ENCODE results near the gene CEP57L1.
A peak's percentile ranks its signal among the peaks of the same experiment; 100 is the strongest.

CEP57L1 gene

GRCh38 chr6:109172101-109172746, 76.9 kb downstream of the CEP57L1 start:
- 100% methylated on average over 2 of the region's 2 CpGs for WGBS (ENCODE audit: insufficient coverage)
- H3K36me3 ChIP-seq (ENCODE audit: control insufficient read depth in 4 of 4, insufficient read depth in 4 of 4, low read length in 3 of 4), result no peaks in the 10 kb centered on the region
- H3K27me3 ChIP-seq (replicated peaks in 2 of 5; ENCODE audit: control insufficient read depth in 4 of 5, insufficient read depth in 5 of 5, low read length in 4 of 5), result no peaks in the 10 kb centered on the region
- ChIA-PET POLR2A (no interaction called here), CTCF (interaction anchor here (0.8 to 1.1 kb wide), 3 partner anchors 9 to 211 kb away, joined by 3 read pairs; partner anchors contain the start of gene CD164)
- no peaks in the 10 kb centered on the region for H3K4me1 ChIP-seq (ENCODE audit: control extremely low read depth in 1 of 4, control insufficient read depth in 4 of 4, insufficient read depth in 4 of 4, low read length in 3 of 4)
- H3K9me3 ChIP-seq (ENCODE audit: control extremely low read depth in 1 of 5, control insufficient read depth in 4 of 5, insufficient read depth in 2 of 5, low read depth in 1 of 5, low read length in 4 of 5), result no peaks in the 10 kb centered on the region
- no peak overlapping the region for H3K27ac ChIP-seq (ENCODE audit: insufficient read depth in 1 of 2, low read depth in 1 of 2, low read length in 2 of 2, poor library complexity in 1 of 2, severe bottlenecking in 2 of 2)
- no peak overlapping the region for H3K4me3 ChIP-seq (ENCODE audit: control insufficient read depth in 1 of 7, extremely low read depth in 1 of 7, insufficient read depth in 4 of 7, low read depth in 2 of 7, low read length in 6 of 7)
- no peak for DNase-seq

- no CpG with 5 or more reads among the region's 2 CpGs for WGBS (ENCODE audit: insufficient coverage)
- ChIA-PET CTCF (interaction anchor here (1.5 kb wide), 1 partner anchor 9 kb away, joined by 4 read pairs; no protein-coding TSS in a partner anchor), POLR2A (no interaction called here)
- H3K4me1 ChIP-seq (ENCODE audit: control extremely low read depth in 1 of 4, control insufficient read depth in 4 of 4, insufficient read depth in 4 of 4, low read length in 3 of 4), result no peaks in the 10 kb centered on the region
- no peaks in the 10 kb centered on the region for H3K9me3 ChIP-seq (ENCODE audit: control extremely low read depth in 1 of 5, control insufficient read depth in 4 of 5, insufficient read depth in 2 of 5, low read depth in 1 of 5, low read length in 4 of 5)
- H3K36me3 ChIP-seq (ENCODE audit: control insufficient read depth in 4 of 4, insufficient read depth in 4 of 4, low read length in 3 of 4), result no peaks in the 10 kb centered on the region
- no peak overlapping the region for H3K4me3 ChIP-seq (ENCODE audit: control insufficient read depth in 1 of 7, extremely low read depth in 1 of 7, insufficient read depth in 4 of 7, low read depth in 2 of 7, low read length in 6 of 7)
- H3K27me3 ChIP-seq (replicated peaks in 2 of 5; ENCODE audit: control insufficient read depth in 4 of 5, insufficient read depth in 5 of 5, low read length in 4 of 5), result no peaks in the 10 kb centered on the region
- H3K27ac ChIP-seq (ENCODE audit: insufficient read depth in 1 of 2, low read depth in 1 of 2, low read length in 2 of 2, poor library complexity in 1 of 2, severe bottlenecking in 2 of 2), result no peak overlapping the region
- no peak for DNase-seq
Measured at GRCh38 chr6:109174916-109175315, 79.6 kb downstream of the CEP57L1 start.

- H3K4me3 ChIP-seq (ENCODE audit: control insufficient read depth in 1 of 7, extremely low read depth in 1 of 7, insufficient read depth in 4 of 7, low read depth in 2 of 7, low read length in 6 of 7), result no peak overlapping the region
- no peaks in the 10 kb centered on the region for H3K36me3 ChIP-seq (ENCODE audit: control insufficient read depth in 4 of 4, insufficient read depth in 4 of 4, low read length in 3 of 4)
- H3K4me1 ChIP-seq (ENCODE audit: control extremely low read depth in 1 of 4, control insufficient read depth in 4 of 4, insufficient read depth in 4 of 4, low read length in 3 of 4), result peaks cover 4 to 10% (median 6%) of the 10 kb centered on the region in 4 experiments
- ChIA-PET CTCF (interaction anchor here (6.4 kb wide), 1 partner anchor 205 kb away, joined by 47 read pairs; the partner anchor contains the start of gene CD164), POLR2A (no interaction called here)
- no CpG with 5 or more reads among the region's 1 CpG for WGBS (ENCODE audit: insufficient coverage)
- no peaks in the 10 kb centered on the region for H3K27me3 ChIP-seq (replicated peaks in 2 of 5; ENCODE audit: control insufficient read depth in 4 of 5, insufficient read depth in 5 of 5, low read length in 4 of 5)
- DNase-seq, result no peak
- no peaks in the 10 kb centered on the region for H3K9me3 ChIP-seq (ENCODE audit: control extremely low read depth in 1 of 5, control insufficient read depth in 4 of 5, insufficient read depth in 2 of 5, low read depth in 1 of 5, low read length in 4 of 5)
- no peak overlapping the region for H3K27ac ChIP-seq (ENCODE audit: insufficient read depth in 1 of 2, low read depth in 1 of 2, low read length in 2 of 2, poor library complexity in 1 of 2, severe bottlenecking in 2 of 2)
Measured at GRCh38 chr6:109178921-109179320, 83.6 kb downstream of the CEP57L1 start.

GRCh38 chr6:109179507-109179906, 84.2 kb downstream of the CEP57L1 start:
- POLR2A ChIA-PET, result no interaction called here
- no peaks in the 10 kb centered on the region for H3K27me3 ChIP-seq (replicated peaks in 2 of 5; ENCODE audit: control insufficient read depth in 4 of 5, insufficient read depth in 5 of 5, low read length in 4 of 5)
- no peak for DNase-seq
- peaks cover 4 to 13% (median 7%) of the 10 kb centered on the region in 4 experiments for H3K4me1 ChIP-seq (ENCODE audit: control extremely low read depth in 1 of 4, control insufficient read depth in 4 of 4, insufficient read depth in 4 of 4, low read length in 3 of 4)
- no peaks in the 10 kb centered on the region for H3K36me3 ChIP-seq (ENCODE audit: control insufficient read depth in 4 of 4, insufficient read depth in 4 of 4, low read length in 3 of 4)
- H3K9me3 ChIP-seq (ENCODE audit: control extremely low read depth in 1 of 5, control insufficient read depth in 4 of 5, insufficient read depth in 2 of 5, low read depth in 1 of 5, low read length in 4 of 5), result no peaks in the 10 kb centered on the region
- H3K27ac ChIP-seq (ENCODE audit: insufficient read depth in 1 of 2, low read depth in 1 of 2, low read length in 2 of 2, poor library complexity in 1 of 2, severe bottlenecking in 2 of 2), result no peak overlapping the region
- CTCF ChIA-PET, result interaction anchor here (6.4 kb wide), 1 partner anchor 205 kb away, joined by 47 read pairs; the partner anchor contains the start of gene CD164
- H3K4me3 ChIP-seq (ENCODE audit: control insufficient read depth in 1 of 7, extremely low read depth in 1 of 7, insufficient read depth in 4 of 7, low read depth in 2 of 7, low read length in 6 of 7), result no peak overlapping the region
- no CpG with 5 or more reads among the region's 1 CpG for WGBS (ENCODE audit: insufficient coverage)

GRCh38 chr6:109182578-109182977, 87.3 kb downstream of the CEP57L1 start:
- Histone ChIP-seq H3K4me1 (ENCODE audit: control extremely low read depth in 1 of 4, control insufficient read depth in 4 of 4, insufficient read depth in 4 of 4, low read length in 3 of 4) (peaks cover 13 to 42% (median 22%) of the 10 kb centered on the region in 4 experiments), H3K27me3 (replicated peaks in 2 of 5; ENCODE audit: control insufficient read depth in 4 of 5, insufficient read depth in 5 of 5, low read length in 4 of 5) (no peaks in the 10 kb centered on the region), H3K36me3 (ENCODE audit: control insufficient read depth in 4 of 4, insufficient read depth in 4 of 4, low read length in 3 of 4) (no peaks in the 10 kb centered on the region), H3K9me3 (ENCODE audit: control extremely low read depth in 1 of 5, control insufficient read depth in 4 of 5, insufficient read depth in 2 of 5, low read depth in 1 of 5, low read length in 4 of 5) (no peaks in the 10 kb centered on the region), H3K4me3 (ENCODE audit: control insufficient read depth in 1 of 7, extremely low read depth in 1 of 7, insufficient read depth in 4 of 7, low read depth in 2 of 7, low read length in 6 of 7) (no peak overlapping the region), H3K27ac (ENCODE audit: insufficient read depth in 1 of 2, low read depth in 1 of 2, low read length in 2 of 2, poor library complexity in 1 of 2, severe bottlenecking in 2 of 2) (no peak overlapping the region)
- CTCF ChIA-PET, result interaction anchor here (0.7 to 6.4 kb wide), 28 partner anchors 12 to 612 kb away, joined by 3 to 47 read pairs (median 3); partner anchors contain the start of genes CD164, PPIL6 and SMPD2
- POLR2A ChIA-PET, result interaction anchor here (0.6 kb wide), 2 partner anchors 43 to 235 kb away, joined by 3 read pairs; no protein-coding TSS in a partner anchor
- no peak for DNase-seq
- WGBS (ENCODE audit: insufficient coverage), result 93% methylated on average over 2 of the region's 2 CpGs

- H3K27me3 ChIP-seq (replicated peaks in 2 of 5; ENCODE audit: control insufficient read depth in 4 of 5, insufficient read depth in 5 of 5, low read length in 4 of 5), result no peaks in the 10 kb centered on the region
- POLR2A ChIA-PET, result interaction anchor here (0.6 kb wide), 1 partner anchor 44 kb away, joined by 3 read pairs; no protein-coding TSS in a partner anchor
Measured at GRCh38 chr6:109183109-109183650, 87.9 kb downstream of the CEP57L1 start.

GRCh38 chr6:109184638-109185037, 89.3 kb downstream of the CEP57L1 start:
- CTCF ChIA-PET, result interaction anchor here (0.6 to 6.4 kb wide), 4 partner anchors 12 to 212 kb away, joined by 3 to 47 read pairs (median 3); partner anchors contain the start of gene CD164

More at GRCh38 chr6:109183109-109183650, 87.9 kb downstream of the CEP57L1 start:
- CTCF ChIA-PET, result interaction anchor here (0.7 to 6.4 kb wide), 29 partner anchors 9 to 613 kb away, joined by 3 to 47 read pairs (median 3); partner anchors contain the start of genes CD164, PPIL6 and SMPD2
- no CpG with 5 or more reads among the region's 2 CpGs for WGBS (ENCODE audit: insufficient coverage)
- no peaks in the 10 kb centered on the region for H3K36me3 ChIP-seq (ENCODE audit: control insufficient read depth in 4 of 4, insufficient read depth in 4 of 4, low read length in 3 of 4)
- DNase-seq, result peak; percentile 53 to 66 (median 57)
- H3K4me1 ChIP-seq (ENCODE audit: control extremely low read depth in 1 of 4, control insufficient read depth in 4 of 4, insufficient read depth in 4 of 4, low read length in 3 of 4), result peaks cover 13 to 48% (median 22%) of the 10 kb centered on the region in 4 experiments
- peak overlapping the region in 1 of 7 experiments; percentile 24 for H3K4me3 ChIP-seq (ENCODE audit: control insufficient read depth in 1 of 7, extremely low read depth in 1 of 7, insufficient read depth in 4 of 7, low read depth in 2 of 7, low read length in 6 of 7)
- H3K27ac ChIP-seq (ENCODE audit: insufficient read depth in 1 of 2, low read depth in 1 of 2, low read length in 2 of 2, poor library complexity in 1 of 2, severe bottlenecking in 2 of 2), result peak overlapping the region; percentile 11 to 44
- H3K9me3 ChIP-seq (ENCODE audit: control extremely low read depth in 1 of 5, control insufficient read depth in 4 of 5, insufficient read depth in 2 of 5, low read depth in 1 of 5, low read length in 4 of 5), result no peaks in the 10 kb centered on the region

More at GRCh38 chr6:109184638-109185037, 89.3 kb downstream of the CEP57L1 start:
- Histone ChIP-seq H3K36me3 (ENCODE audit: control insufficient read depth in 4 of 4, insufficient read depth in 4 of 4, low read length in 3 of 4) (no peaks in the 10 kb centered on the region), H3K27me3 (replicated peaks in 2 of 5; ENCODE audit: control insufficient read depth in 4 of 5, insufficient read depth in 5 of 5, low read length in 4 of 5) (no peaks in the 10 kb centered on the region), H3K27ac (ENCODE audit: insufficient read depth in 1 of 2, low read depth in 1 of 2, low read length in 2 of 2, poor library complexity in 1 of 2, severe bottlenecking in 2 of 2) (no peak overlapping the region), H3K4me3 (ENCODE audit: control insufficient read depth in 1 of 7, extremely low read depth in 1 of 7, insufficient read depth in 4 of 7, low read depth in 2 of 7, low read length in 6 of 7) (no peak overlapping the region), H3K9me3 (ENCODE audit: control extremely low read depth in 1 of 5, control insufficient read depth in 4 of 5, insufficient read depth in 2 of 5, low read depth in 1 of 5, low read length in 4 of 5) (no peaks in the 10 kb centered on the region), H3K4me1 (ENCODE audit: control extremely low read depth in 1 of 4, control insufficient read depth in 4 of 4, insufficient read depth in 4 of 4, low read length in 3 of 4) (peaks cover 13 to 54% (median 24%) of the 10 kb centered on the region in 4 experiments)
- no CpG with 5 or more reads among the region's 3 CpGs for WGBS (ENCODE audit: insufficient coverage)
- POLR2A ChIA-PET, result no interaction called here
- DNase-seq, result peak in 2 of 3 donors; percentile 29 to 36
